ENCODE measurements around the gene DNAAF8. TPM values are rescaled to one million over a fixed set of nuclear protein-coding genes. Genes with fewer than 3 reads are reported as not detected.

The DNAAF8 gene
- total RNA-seq, 1 experiment from 2014 or later = 0.39 TPM

- Mint-ChIP-seq H3K4me3 (no peak overlapping the region), H3K27ac (no peak overlapping the region), H3K9me3 (no peaks in the 10 kb centered on the region), H3K4me1 (peaks cover 2 to 3% of the 10 kb centered on the region in 2 experiments; a peak in 2 of 4 replicates), H3K36me3 (ENCODE audit: insufficient read depth in 1 of 3, low read depth in 3 of 3) (peaks cover 14 to 58% (median 45%) of the 10 kb centered on the region in 3 experiments; a peak in 6 of 7 replicates), H3K27me3 (ENCODE audit: low read depth) (peaks cover 2% of the 10 kb centered on the region; the same call in 1 of the 2 replicates)
- no peaks in the 10 kb centered on the region for H3K4me1 ChIP-seq (ENCODE audit: insufficient read depth, low read length)
- no peak overlapping the region for H3K23ac ChIP-seq (ENCODE audit: insufficient read length, low read depth, low read length)
- H3K56ac ChIP-seq (ENCODE audit: insufficient read length, low read depth, low read length) = no peak overlapping the region
- no peaks in the 10 kb centered on the region for H3K27me3 ChIP-seq (ENCODE audit: insufficient read depth, low read length)
- WGBS (ENCODE audit: extremely low coverage, insufficient read length, low lambda C conversion rate) = no CpG with 5 or more reads among the region's 33 CpGs
- no peak overlapping the region for H3T11ph ChIP-seq (ENCODE audit: low read length)
- TF ChIP-seq CTCF (conservative IDR thresholded peaks at IDR 0.05) = no peak
- no peaks in the 10 kb centered on the region for H3K9me3 ChIP-seq (ENCODE audit: control insufficient read depth, low read depth, low read length)
- H3K23me2 ChIP-seq (ENCODE audit: insufficient read length, low read depth, low read length, poor library complexity, severe bottlenecking) = peaks cover 3% of the 10 kb centered on the region
- H3K14ac ChIP-seq (ENCODE audit: insufficient read depth, low read length) = no peak overlapping the region
- no peaks in the 10 kb centered on the region for H3K79me2 ChIP-seq (ENCODE audit: insufficient read depth, low read length)
- no peak overlapping the region for H2BK15ac ChIP-seq (ENCODE audit: low read depth, low read length)
- no peak overlapping the region for H2BK12ac ChIP-seq (ENCODE audit: insufficient read length, low read depth, low read length)
- H3K79me1 ChIP-seq (ENCODE audit: insufficient read depth, low read depth, low read length, poor library complexity, severe bottlenecking) = no peaks in the 10 kb centered on the region
- no peak for DNase-seq
- no peak overlapping the region for H2BK120ac ChIP-seq (ENCODE audit: low read depth, low read length, poor library complexity, severe bottlenecking)
- H4K91ac ChIP-seq (ENCODE audit: insufficient read length, low read depth, low read length) = no peak overlapping the region
- no peak overlapping the region for H3K18ac ChIP-seq (ENCODE audit: insufficient read length, low read depth, low read length)
- no peak overlapping the region for H3K4me2 ChIP-seq (ENCODE audit: insufficient read depth, insufficient read length, low read length)
- no peaks in the 10 kb centered on the region for H4K20me1 ChIP-seq (ENCODE audit: control insufficient read depth, insufficient read depth, insufficient read length)
- H2BK20ac ChIP-seq (ENCODE audit: low read depth, low read length, poor library complexity, severe bottlenecking) = no peak overlapping the region
- no peak overlapping the region for H3K27ac ChIP-seq (ENCODE audit: insufficient read length, low read depth, low read length)
- H2BK5ac ChIP-seq (ENCODE audit: insufficient read length, low read length) = no peak overlapping the region
- H4K5ac ChIP-seq (ENCODE audit: insufficient read length, low read depth, low read length) = no peak overlapping the region
- no peak overlapping the region for H4K8ac ChIP-seq (replicated peaks; ENCODE audit: insufficient read length, low read depth, low read length)
- H2AK5ac ChIP-seq (ENCODE audit: insufficient read length, low read length) = no peak overlapping the region
- H3K9ac ChIP-seq (ENCODE audit: extremely low read depth, insufficient read length, low read length) = no peak overlapping the region
- no peak overlapping the region for H3K4ac ChIP-seq (ENCODE audit: low read depth, low read length)
- H2AFZ ChIP-seq (ENCODE audit: low read length) = no peak overlapping the region
Measured at GRCh38 chr16:4696905-4697847, 37.2 kb upstream of the DNAAF8 start.
